HL-60 (cell line): ENCODE data around the gene AKR1B15.

ENCODE experiments used
- GABPA ChIP-seq: IDR thresholded peaks from 2 replicates; pipeline ENCODE4 v1.6.1; 2012; ENCODE audit warnings: low read depth
- POLR2AphosphoS5 ChIP-seq: IDR thresholded peaks from 2 replicates; pipeline ENCODE4 v1.6.1; 2012; ENCODE audit warnings: low read depth
- REST ChIP-seq: IDR thresholded peaks from 2 replicates; pipeline ENCODE4 v1.6.1; 2012; ENCODE audit warnings: low read depth; ENCODE audit not compliant: insufficient replicate concordance
- TF ChIP-seq, protein P1 (sequence below): IDR thresholded peaks from one replicate; pipeline ENCODE4 v1.5.1; 2011; ENCODE audit warnings: low read length, control low read depth, inconsistent platforms; ENCODE audit not compliant: insufficient read depth

- TF ChIP-seq, protein P1, sequence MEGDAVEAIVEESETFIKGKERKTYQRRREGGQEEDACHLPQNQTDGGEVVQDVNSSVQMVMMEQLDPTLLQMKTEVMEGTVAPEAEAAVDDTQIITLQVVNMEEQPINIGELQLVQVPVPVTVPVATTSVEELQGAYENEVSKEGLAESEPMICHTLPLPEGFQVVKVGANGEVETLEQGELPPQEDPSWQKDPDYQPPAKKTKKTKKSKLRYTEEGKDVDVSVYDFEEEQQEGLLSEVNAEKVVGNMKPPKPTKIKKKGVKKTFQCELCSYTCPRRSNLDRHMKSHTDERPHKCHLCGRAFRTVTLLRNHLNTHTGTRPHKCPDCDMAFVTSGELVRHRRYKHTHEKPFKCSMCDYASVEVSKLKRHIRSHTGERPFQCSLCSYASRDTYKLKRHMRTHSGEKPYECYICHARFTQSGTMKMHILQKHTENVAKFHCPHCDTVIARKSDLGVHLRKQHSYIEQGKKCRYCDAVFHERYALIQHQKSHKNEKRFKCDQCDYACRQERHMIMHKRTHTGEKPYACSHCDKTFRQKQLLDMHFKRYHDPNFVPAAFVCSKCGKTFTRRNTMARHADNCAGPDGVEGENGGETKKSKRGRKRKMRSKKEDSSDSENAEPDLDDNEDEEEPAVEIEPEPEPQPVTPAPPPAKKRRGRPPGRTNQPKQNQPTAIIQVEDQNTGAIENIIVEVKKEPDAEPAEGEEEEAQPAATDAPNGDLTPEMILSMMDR: no peak
- TF ChIP-seq POLR2AphosphoS5: no peak
- no peak for TF ChIP-seq REST
- TF ChIP-seq GABPA: no peak
Measured at GRCh38 chr7:134554417-134554966, 5.6 kb downstream of the AKR1B15 start.
